Measurements from ENCODE around the gene DKC1. TPM values are rescaled to one million over a fixed set of nuclear protein-coding genes. Genes with fewer than 3 reads are reported as not detected.

DKC1 gene
- total and polyA plus RNA-seq, 5 donors: 14.0 to 27.0 (median 20.2) TPM

DNA sequence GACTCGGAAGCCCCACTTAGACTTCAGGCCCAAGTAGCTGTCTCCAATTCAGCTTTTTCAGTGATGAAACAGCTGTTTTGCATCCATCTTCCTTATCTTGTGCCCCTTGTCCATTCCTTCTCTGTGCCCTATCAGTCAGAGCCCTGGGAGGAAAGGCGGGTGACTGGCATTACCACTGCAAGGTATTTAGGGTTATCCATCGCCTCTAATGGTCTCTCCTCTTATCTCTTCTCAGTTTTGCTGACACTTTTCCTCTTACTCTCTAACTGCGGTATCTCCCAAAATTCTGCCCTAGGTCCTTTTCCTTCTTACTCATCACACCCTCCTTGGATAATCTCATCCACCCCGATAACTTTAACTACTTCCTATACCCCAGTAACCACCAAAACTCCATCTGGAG is 25.5 kb upstream of the DKC1 start:
- Histone ChIP-seq H3K27me3 (ENCODE audit: control insufficient read depth, insufficient read depth) (no peaks in the 10 kb centered on the region), H3K4me3 (ENCODE audit: low read length) (no peak overlapping the region), H3K4me1 (ENCODE audit: control insufficient read depth, insufficient read depth, low read length) (peaks cover 21% of the 10 kb centered on the region), H3K27ac (ENCODE audit: low read length) (peak overlapping the region; percentile 58), H3K9me3 (ENCODE audit: control insufficient read depth, low read length) (no peaks in the 10 kb centered on the region)
- intact Hi-C loops (cut with DNase I): no loop called here
- DNase-seq: no peak
- no peak for ATAC-seq
- WGBS: 58% methylated on average over 5 of the region's 5 CpGs

DNA sequence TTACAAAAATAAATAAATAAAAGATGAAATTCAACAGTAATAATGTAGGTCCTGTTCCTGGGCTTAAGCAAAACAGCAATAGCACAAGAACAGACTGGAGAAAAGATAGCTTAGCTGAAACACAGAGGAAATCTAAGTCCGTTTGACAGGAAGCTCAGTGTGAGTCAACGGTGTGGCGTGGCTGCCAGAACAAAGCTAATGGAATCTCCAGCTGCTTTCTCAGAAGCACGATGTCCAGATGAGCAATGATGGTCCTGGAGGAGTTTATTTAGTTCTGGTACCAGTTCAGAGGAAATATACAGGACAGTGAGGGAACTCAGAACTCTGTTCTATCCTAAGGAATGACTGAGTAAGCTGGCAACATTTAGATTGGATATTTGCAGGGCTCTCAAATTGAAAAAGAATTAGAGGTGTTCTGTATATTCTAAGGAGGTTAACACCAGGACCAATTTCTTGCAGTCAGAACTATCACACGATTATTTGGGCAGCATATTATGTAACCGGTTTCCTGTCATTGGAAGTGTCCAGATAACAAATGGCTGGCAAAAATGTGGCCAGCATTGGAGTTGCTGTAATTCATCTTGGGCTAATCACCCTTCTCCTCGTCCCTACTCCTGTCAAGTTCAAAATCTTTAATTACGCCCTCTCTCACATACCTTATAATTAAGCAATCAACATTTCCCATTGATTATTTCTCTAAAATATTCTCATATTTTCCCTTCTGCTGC is 24.5 kb upstream of the DKC1 start:
- intact Hi-C loops (cut with DNase I): no loop called here
- WGBS: 12% methylated on average over 8 of the region's 8 CpGs

DNA sequence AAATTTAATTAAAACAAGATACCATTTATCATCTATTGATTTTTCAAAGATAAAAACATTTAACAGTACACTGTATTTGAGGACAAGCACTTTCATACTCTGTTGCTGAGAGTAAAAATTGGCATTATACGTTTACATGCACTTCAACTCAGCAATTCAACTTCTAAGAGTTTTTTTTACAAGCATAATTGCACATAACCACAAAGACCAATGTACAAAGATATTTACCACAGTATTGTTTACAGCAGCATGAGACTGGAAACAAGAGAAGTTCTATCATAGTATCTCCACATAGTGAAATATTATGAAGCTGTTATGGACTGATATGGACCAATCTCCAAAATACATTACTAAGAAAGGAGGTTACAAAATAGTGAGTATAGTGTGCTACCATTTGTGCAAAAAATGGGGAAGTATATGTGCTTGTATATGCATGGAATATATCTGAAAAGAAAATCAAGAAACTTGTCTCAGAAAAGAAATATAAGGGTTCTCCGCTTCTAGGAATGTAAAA is 22.7 kb upstream of the DKC1 start:
- ATAC-seq: no peak
- no peak overlapping the region for H3K4me3 ChIP-seq (ENCODE audit: low read length)
- no peak for DNase-seq
- H3K27ac ChIP-seq (ENCODE audit: low read length): no peak overlapping the region
- peaks cover 7% of the 10 kb centered on the region for H3K4me1 ChIP-seq (ENCODE audit: control insufficient read depth, insufficient read depth, low read length)
- whole genome bisulfite sequencing: 73% methylated on average over 2 of the region's 2 CpGs
- H3K9me3 ChIP-seq (ENCODE audit: control insufficient read depth, low read length): no peaks in the 10 kb centered on the region
- H3K27me3 ChIP-seq (ENCODE audit: control insufficient read depth, insufficient read depth): no peaks in the 10 kb centered on the region
- intact Hi-C loops (cut with DNase I): no loop called here

More for the DNA sequence above, 24.5 kb upstream of the DKC1 start:
- DNase-seq (peak; percentile 64 to 79 (median 76)), ATAC-seq (peak; percentile 71 to 78)
- H3K4me1 ChIP-seq (ENCODE audit: control insufficient read depth, insufficient read depth, low read length): peaks cover 14% of the 10 kb centered on the region
- H3K27me3 ChIP-seq (ENCODE audit: control insufficient read depth, insufficient read depth): no peaks in the 10 kb centered on the region
- no peaks in the 10 kb centered on the region for H3K9me3 ChIP-seq (ENCODE audit: control insufficient read depth, low read length)
- H3K27ac ChIP-seq (ENCODE audit: low read length): peak overlapping the region; percentile 68
- H3K4me3 ChIP-seq (ENCODE audit: low read length): no peak overlapping the region

GRCh38 chrX:154742613-154743012 is 20.1 kb upstream of the DKC1 start:
- no peak for DNase-seq
- no peak overlapping the region for H3K27ac ChIP-seq (ENCODE audit: low read length)

GRCh38 chrX:154748712-154749339 is 13.8 kb upstream of the DKC1 start:
- Histone ChIP-seq H3K4me3 (ENCODE audit: low read length) (peak overlapping the region; percentile 90), H3K27me3 (ENCODE audit: control insufficient read depth, insufficient read depth) (no peaks in the 10 kb centered on the region), H3K9me3 (ENCODE audit: control insufficient read depth, low read length) (no peaks in the 10 kb centered on the region), H3K4me1 (ENCODE audit: control insufficient read depth, insufficient read depth, low read length) (peaks cover 2% of the 10 kb centered on the region), H3K27ac (ENCODE audit: low read length) (peak overlapping the region; percentile 37)
- intact Hi-C loops (cut with DNase I): no loop called here
- ATAC-seq: peak; percentile 64 to 69
- WGBS: 16% methylated on average over 11 of the region's 11 CpGs
- no peak for DNase-seq

More at GRCh38 chrX:154742613-154743012, 20.1 kb upstream of the DKC1 start:
- Histone ChIP-seq H3K4me3 (ENCODE audit: low read length) (no peak overlapping the region), H3K9me3 (ENCODE audit: control insufficient read depth, low read length) (no peaks in the 10 kb centered on the region), H3K27me3 (ENCODE audit: control insufficient read depth, insufficient read depth) (no peaks in the 10 kb centered on the region), H3K4me1 (ENCODE audit: control insufficient read depth, insufficient read depth, low read length) (no peaks in the 10 kb centered on the region)
- intact Hi-C loops (cut with DNase I): no loop called here
- ATAC-seq: no peak

GRCh38 chrX:154749856-154750255 is 12.8 kb upstream of the DKC1 start:
- Histone ChIP-seq H3K27ac (ENCODE audit: low read length) (no peak overlapping the region), H3K4me3 (ENCODE audit: low read length) (peak overlapping the region; percentile 90), H3K9me3 (ENCODE audit: control insufficient read depth, low read length) (no peaks in the 10 kb centered on the region), H3K27me3 (ENCODE audit: control insufficient read depth, insufficient read depth) (no peaks in the 10 kb centered on the region), H3K4me1 (ENCODE audit: control insufficient read depth, insufficient read depth, low read length) (peaks cover 2% of the 10 kb centered on the region)
- WGBS: 7% methylated on average over 6 of the region's 6 CpGs
- ATAC-seq: peak in 1 of 2 donors; percentile 17
- intact Hi-C loops (cut with DNase I): loop anchor here in 1 of 4 donors (5.0 kb wide), 1 partner anchor 33 kb away; no protein-coding TSS in a partner anchor
- no peak for DNase-seq

DNA sequence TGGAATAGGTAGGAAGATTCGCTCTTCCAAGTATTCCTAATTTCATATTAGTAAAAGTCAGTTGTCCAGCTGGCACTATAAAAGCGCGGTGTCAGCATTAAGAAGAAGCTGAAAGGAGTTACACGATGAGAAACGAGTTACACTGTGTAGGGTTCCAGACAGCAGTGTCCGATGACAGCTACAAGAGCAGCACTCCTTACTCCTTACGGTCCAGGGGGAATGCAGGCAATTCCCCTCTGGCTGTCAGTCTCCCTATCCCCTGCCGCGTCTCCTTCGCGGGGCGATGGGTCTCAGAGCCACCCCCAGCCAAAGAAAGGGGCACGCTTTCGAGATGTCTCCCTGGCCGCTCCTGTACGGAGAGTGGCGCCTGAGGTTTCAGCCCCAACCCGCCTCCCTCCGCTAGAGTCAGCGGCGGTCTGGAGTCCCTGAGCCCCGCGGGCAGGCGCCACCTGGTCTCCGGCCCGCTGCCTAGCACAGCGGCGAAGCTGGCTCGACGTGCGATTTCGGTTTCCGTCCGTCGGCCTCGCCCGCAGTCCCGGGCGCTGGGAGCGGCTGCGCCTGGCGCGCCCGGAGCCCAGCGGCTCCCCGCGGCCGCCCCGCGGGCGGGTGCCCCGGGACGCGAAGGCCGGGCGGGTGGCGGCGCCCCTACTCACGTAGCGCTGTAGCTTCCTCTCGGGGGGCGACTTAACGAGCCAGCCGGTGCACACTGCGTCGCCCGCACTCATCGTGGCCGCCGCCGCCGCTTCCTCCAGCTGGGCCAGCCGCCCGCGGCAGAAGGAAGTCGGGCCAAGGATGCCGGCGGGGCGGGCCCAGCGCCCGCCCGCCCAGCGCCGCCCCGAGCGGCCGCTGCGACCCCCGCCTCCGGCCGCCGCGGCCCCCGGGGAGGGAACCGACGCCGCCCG is 12.1 kb upstream of the DKC1 start, which contains the start of gene GAB3:
TSS of gene GAB3 (minus strand) at position 777 of the 902 bp plus-strand sequence. CDS start at position 725, 52 bp downstream.
- DNase-seq (peak; percentile 56 to 78 (median 76)), ATAC-seq (peak; percentile 69 to 80)
- peak within 1 kb of the TSS; percentile 58 for H3K27ac ChIP-seq (ENCODE audit: low read length)
- no peaks in the 10 kb centered on the region for H3K9me3 ChIP-seq (ENCODE audit: control insufficient read depth, low read length)
- H3K4me1 ChIP-seq (ENCODE audit: control insufficient read depth, insufficient read depth, low read length): peaks cover 2% of the 10 kb centered on the region
- H3K4me3 ChIP-seq (ENCODE audit: low read length): peak within 1 kb of the TSS; percentile 90
- intact Hi-C loops (cut with DNase I): loop anchor here in 1 of 4 donors (5.0 kb wide), 1 partner anchor 33 kb away; no protein-coding TSS in a partner anchor
- WGBS: under 1% methylated on average over 72 of the region's 98 CpGs
- H3K27me3 ChIP-seq (ENCODE audit: control insufficient read depth, insufficient read depth): no peaks in the 10 kb centered on the region

- peak overlapping the region; percentile 58 for H3K27ac ChIP-seq (ENCODE audit: low read length)
- ATAC-seq (peak; percentile 17 to 45), DNase-seq (peak in 2 of 3 donors; percentile 51 to 64)
- no peaks in the 10 kb centered on the region for H3K27me3 ChIP-seq (ENCODE audit: control insufficient read depth, insufficient read depth)
- no peaks in the 10 kb centered on the region for H3K9me3 ChIP-seq (ENCODE audit: control insufficient read depth, low read length)
- H3K4me3 ChIP-seq (ENCODE audit: low read length): peak overlapping the region; percentile 90
- 4% methylated on average over 15 of the region's 20 CpGs for WGBS
- H3K4me1 ChIP-seq (ENCODE audit: control insufficient read depth, insufficient read depth, low read length): peaks cover 2% of the 10 kb centered on the region
- intact Hi-C loops (cut with DNase I): loop anchor here in 1 of 4 donors (5.0 kb wide), 1 partner anchor 34 kb away; no protein-coding TSS in a partner anchor
These were observed 11.4 kb upstream of the DKC1 start for GRCh38 chrX:154751203-154751668.

DNA sequence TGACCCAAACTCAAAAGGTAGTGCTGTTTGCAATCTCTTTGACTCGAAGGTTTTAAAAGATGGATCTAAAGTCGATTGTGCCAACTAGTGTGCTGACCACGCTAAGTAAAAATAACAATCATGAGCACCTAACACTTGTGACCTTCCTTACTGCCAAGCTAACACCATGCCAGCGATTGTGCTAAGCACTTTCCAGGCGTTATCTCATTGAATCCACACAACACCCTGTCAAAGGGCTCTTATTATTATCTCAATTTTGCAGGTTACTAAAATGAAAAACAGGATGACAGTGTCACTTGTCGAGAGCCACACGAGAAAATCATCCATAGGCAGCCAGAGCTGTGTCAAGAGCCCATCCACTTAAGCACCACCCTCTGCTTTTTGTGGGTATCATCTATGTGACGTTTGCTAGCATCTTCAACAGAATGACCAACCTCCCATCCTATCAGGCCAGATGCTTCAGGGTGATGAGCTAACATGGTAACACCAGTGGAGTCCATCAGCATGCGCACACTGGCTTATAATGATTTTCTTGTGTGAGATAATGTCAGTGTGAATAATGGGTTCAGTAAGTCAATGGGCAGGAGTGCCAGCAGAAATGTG is 10.9 kb upstream of the DKC1 start:
- H3K4me3 ChIP-seq (ENCODE audit: low read length): no peak overlapping the region
- intact Hi-C loops (cut with DNase I): loop anchor here in 1 of 4 donors (5.0 kb wide), 1 partner anchor 34 kb away; no protein-coding TSS in a partner anchor
- no peaks in the 10 kb centered on the region for H3K9me3 ChIP-seq (ENCODE audit: control insufficient read depth, low read length)
- WGBS: 37% methylated on average over 9 of the region's 9 CpGs
- H3K27ac ChIP-seq (ENCODE audit: low read length): peak overlapping the region; percentile 58
- peak; percentile 67 to 81 for ATAC-seq
- H3K4me1 ChIP-seq (ENCODE audit: control insufficient read depth, insufficient read depth, low read length): peaks cover 2% of the 10 kb centered on the region
- DNase-seq: no peak
- no peaks in the 10 kb centered on the region for H3K27me3 ChIP-seq (ENCODE audit: control insufficient read depth, insufficient read depth)

- no peak for DNase-seq
- ATAC-seq: no peak
- Histone ChIP-seq H3K9me3 (ENCODE audit: control insufficient read depth, low read length) (no peaks in the 10 kb centered on the region), H3K4me1 (ENCODE audit: control insufficient read depth, insufficient read depth, low read length) (peaks cover 2% of the 10 kb centered on the region), H3K27me3 (ENCODE audit: control insufficient read depth, insufficient read depth) (no peaks in the 10 kb centered on the region), H3K4me3 (ENCODE audit: low read length) (no peak overlapping the region), H3K27ac (ENCODE audit: low read length) (no peak overlapping the region)
- intact Hi-C loops (cut with DNase I): no loop called here
- whole genome bisulfite sequencing: 90% methylated on average over 4 of the region's 4 CpGs
These were observed 4.0 kb upstream of the DKC1 start for GRCh38 chrX:154758696-154759095.
